Nephron progenitor cell (in vitro differentiated cells): ENCODE measurements around the gene PRR14.

ENCODE experiments used
- DNase-seq: peaks from one replicate; pipeline ENCODE4 v3.0.0; 2021
- H3K27ac Mint-ChIP-seq: 2 replicates; pipeline ENCODE4 v1.8.0; 2021; ENCODE audit warnings: mild to moderate bottlenecking, moderate library complexity, mixed read lengths
- H3K27me3 Mint-ChIP-seq: 2 replicates; pipeline ENCODE4 v1.8.0; 2021; ENCODE audit warnings: mild to moderate bottlenecking, low read depth, mixed read lengths; ENCODE audit not compliant: poor library complexity
- H3K36me3 Mint-ChIP-seq: 2 replicates; pipeline ENCODE4 v1.8.0; 2021; ENCODE audit warnings: low read depth, mixed read lengths
- H3K4me1 Mint-ChIP-seq: 2 replicates; pipeline ENCODE4 v1.8.0; 2021; ENCODE audit warnings: mixed read lengths
- H3K4me3 Mint-ChIP-seq: 2 replicates; pipeline ENCODE4 v1.8.0; 2021; ENCODE audit warnings: mild to moderate bottlenecking, moderate library complexity, mixed read lengths
- H3K9me3 Mint-ChIP-seq: 2 replicates; pipeline ENCODE4 v1.8.0; 2021; ENCODE audit warnings: mild to moderate bottlenecking, moderate library complexity, mixed read lengths
- TF ChIP-seq, protein P1 (sequence below): fragments of 200-600 bp; sonication (generic); IDR thresholded peaks from 2 replicates; pipeline ENCODE4 v1.5.0; 2021; ENCODE audit warnings: antibody characterized with exemption

Gene PRR14

DNA sequence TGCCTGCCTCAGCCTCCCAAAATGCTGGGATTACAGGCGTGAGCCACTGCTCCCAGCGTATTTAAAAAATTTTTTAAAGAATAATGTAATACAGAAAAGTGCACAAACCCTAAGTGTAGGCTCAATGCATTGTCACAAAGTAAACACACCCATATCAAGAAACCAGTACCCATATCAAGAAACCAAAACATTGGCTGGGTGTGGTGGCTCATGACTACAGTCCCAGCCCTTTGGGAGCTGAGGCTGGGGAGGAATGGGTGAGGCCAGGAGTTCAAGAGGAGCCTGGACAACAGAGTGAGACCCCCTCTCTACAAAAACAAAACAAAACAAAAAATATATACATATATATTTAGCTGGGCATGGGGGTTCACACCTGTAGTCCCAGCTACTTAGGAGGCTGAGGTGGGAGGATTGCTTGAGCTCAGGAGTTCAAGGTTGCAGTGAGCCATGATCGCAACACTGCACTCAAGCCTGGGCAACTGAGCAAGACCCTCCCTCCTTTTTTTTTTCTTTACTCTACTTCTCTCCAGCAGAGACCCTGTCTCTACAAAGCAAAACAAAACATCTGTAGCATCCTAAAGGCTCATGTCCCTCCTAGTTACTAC is 9.3 kb upstream of the PRR14 start:
- Mint-ChIP-seq H3K36me3 (no peaks in the 10 kb centered on the region), H3K27ac (no peak overlapping the region), H3K4me1 (no peaks in the 10 kb centered on the region), H3K27me3 (peaks cover 50% of the 10 kb centered on the region), H3K9me3 (no peaks in the 10 kb centered on the region), H3K4me3 (no peak overlapping the region)
- DNase-seq: no peak
- TF ChIP-seq, protein P1, sequence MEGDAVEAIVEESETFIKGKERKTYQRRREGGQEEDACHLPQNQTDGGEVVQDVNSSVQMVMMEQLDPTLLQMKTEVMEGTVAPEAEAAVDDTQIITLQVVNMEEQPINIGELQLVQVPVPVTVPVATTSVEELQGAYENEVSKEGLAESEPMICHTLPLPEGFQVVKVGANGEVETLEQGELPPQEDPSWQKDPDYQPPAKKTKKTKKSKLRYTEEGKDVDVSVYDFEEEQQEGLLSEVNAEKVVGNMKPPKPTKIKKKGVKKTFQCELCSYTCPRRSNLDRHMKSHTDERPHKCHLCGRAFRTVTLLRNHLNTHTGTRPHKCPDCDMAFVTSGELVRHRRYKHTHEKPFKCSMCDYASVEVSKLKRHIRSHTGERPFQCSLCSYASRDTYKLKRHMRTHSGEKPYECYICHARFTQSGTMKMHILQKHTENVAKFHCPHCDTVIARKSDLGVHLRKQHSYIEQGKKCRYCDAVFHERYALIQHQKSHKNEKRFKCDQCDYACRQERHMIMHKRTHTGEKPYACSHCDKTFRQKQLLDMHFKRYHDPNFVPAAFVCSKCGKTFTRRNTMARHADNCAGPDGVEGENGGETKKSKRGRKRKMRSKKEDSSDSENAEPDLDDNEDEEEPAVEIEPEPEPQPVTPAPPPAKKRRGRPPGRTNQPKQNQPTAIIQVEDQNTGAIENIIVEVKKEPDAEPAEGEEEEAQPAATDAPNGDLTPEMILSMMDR: no peak

DNA sequence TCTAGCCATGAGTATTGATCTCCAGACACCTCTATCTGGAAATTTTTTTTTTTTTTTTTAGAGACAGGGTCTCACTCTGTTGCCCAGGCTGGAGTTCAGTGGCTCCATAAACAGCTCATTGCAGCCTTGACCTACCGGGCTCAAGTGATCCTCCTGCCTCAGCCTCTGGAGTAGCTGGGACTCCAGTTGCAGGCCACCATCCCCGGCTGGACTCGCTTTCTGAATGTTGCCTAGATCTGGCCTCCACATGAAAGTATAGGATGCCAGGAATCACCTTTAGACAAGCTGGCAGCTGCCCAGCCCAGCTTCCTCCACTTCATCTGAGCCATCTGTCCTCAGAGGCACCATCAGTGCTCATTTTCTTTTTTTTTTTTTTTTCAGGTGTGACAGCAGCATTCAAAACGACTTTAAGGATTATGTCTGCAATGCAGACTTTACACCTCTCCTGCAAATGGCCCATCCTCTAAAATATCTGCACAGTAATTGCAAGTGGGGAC is 6.4 kb upstream of the PRR14 start:
- Mint-ChIP-seq H3K4me3 (no peak overlapping the region), H3K36me3 (no peaks in the 10 kb centered on the region), H3K27me3 (peaks cover 65% of the 10 kb centered on the region), H3K9me3 (no peaks in the 10 kb centered on the region), H3K27ac (no peak overlapping the region), H3K4me1 (no peaks in the 10 kb centered on the region)
- TF ChIP-seq, protein P1: no peak
- no peak for DNase-seq

DNA sequence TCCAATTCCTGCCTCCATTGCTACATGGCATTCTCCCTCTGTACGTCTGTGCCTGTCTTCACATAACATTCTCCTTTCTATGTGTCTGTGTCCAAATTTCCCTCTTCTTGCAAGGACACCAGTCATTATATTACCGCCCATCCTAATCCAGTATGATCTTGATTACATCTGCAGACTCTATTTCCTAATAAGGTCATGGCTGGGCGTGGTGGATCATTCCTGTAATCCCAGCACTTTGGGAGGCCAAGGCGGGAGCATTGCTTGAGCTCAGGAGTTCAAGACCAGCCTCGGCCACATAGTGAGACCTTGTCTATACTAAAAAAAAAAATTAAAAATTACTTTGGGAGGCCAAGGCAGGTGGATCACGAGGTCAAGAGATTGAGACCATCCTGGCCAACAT is 5.0 kb upstream of the PRR14 start:
- Mint-ChIP-seq H3K36me3 (no peaks in the 10 kb centered on the region), H3K27me3 (peaks cover 56% of the 10 kb centered on the region), H3K4me1 (peaks cover under 1% of the 10 kb centered on the region), H3K9me3 (no peaks in the 10 kb centered on the region), H3K4me3 (no peak overlapping the region), H3K27ac (no peak overlapping the region)
- TF ChIP-seq, protein P1: no peak
- no peak for DNase-seq

DNA sequence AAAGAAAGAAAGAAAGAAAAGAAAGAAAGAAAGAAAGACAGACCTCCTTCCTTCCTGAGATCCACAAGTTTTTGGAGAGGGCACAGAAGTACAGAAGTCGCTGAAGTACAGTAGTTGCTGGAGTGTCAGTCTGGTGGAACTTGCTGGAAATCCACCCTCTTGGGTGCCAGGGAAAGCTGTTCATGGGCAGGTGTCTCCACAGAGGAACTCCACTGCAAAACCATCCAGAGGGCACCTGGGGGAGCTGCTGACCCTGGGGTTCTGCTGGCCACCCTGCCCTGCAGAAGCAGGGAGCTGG is 3.5 kb upstream of the PRR14 start:
- Mint-ChIP-seq H3K4me1 (peaks cover 12% of the 10 kb centered on the region), H3K4me3 (no peak overlapping the region), H3K36me3 (no peaks in the 10 kb centered on the region), H3K9me3 (no peaks in the 10 kb centered on the region), H3K27me3 (peaks cover 48% of the 10 kb centered on the region), H3K27ac (no peak overlapping the region)
- no peak for DNase-seq
- TF ChIP-seq, protein P1: no peak

DNA sequence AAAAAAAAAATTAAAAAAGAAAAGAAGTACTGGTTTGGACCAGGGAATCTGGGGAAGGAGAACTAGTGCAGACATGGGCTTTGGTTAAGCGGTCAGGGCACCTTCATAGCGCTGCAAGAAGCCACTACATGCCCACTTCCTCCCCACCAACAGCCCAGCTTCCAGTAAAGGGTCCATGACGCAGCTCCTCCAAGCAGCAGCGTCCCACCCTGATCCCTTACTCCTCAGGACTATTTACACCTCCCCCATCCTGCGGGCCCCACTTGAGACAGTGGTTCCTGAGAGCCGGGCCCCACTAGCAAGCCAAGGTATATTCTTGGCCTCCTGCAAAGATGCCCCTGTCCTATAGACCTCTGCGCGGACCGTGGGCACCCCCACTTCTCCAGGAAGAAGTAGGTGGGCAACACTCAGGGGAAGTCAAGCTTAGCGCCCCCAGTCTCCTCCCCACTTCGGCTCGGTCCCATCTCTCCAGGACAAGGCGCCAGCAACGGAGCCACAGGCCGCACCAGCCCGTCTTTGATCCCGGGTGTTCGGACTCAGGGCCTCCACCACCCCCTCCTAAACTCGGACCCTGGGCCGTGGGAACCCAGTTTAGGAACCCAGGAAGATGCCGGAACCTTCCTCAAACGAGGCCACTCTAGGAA is 913 bp upstream of the PRR14 start:
- Mint-ChIP-seq H3K4me3 (peak overlapping the region; percentile 98), H3K27ac (no peak overlapping the region), H3K27me3 (peaks cover 34% of the 10 kb centered on the region), H3K9me3 (no peaks in the 10 kb centered on the region), H3K4me1 (peaks cover 21% of the 10 kb centered on the region), H3K36me3 (peaks cover 5% of the 10 kb centered on the region)
- DNase-seq: no peak
- TF ChIP-seq, protein P1: no peak
